Hepatocyte (in vitro differentiated cells): Measurements from ENCODE around the gene EEF1AKMT2. TPM values are rescaled to one million over a fixed set of nuclear protein-coding genes. Genes with fewer than 3 reads are reported as not detected.

Experiments
- DNase-seq: peaks from one replicate; pipeline ENCODE4 v3.0.0-alpha.2; 2016; ENCODE audit warnings: low spot score
- H2AFZ ChIP-seq: fragments of 200-600 bp; sonication (generic); 2 replicates; pipeline ENCODE4 v1.6.0; 2016; ENCODE audit warnings: antibody characterized with exemption, mild to moderate bottlenecking
- H3K27ac ChIP-seq: fragments of 200-600 bp; sonication (generic); 2 replicates; pipeline ENCODE4 v1.5.1; 2016; ENCODE audit warnings: mild to moderate bottlenecking
- H3K27me3 ChIP-seq: fragments of 200-600 bp; sonication (generic); 2 replicates; pipeline ENCODE4 v1.6.1; 2016
- H3K36me3 ChIP-seq: fragments of 200-600 bp; sonication (generic); replicated peaks from 2 replicates; pipeline ENCODE4 v1.5.1; 2016; ENCODE audit warnings: low read depth; ENCODE audit not compliant: insufficient read depth
- H3K4me1 ChIP-seq: fragments of 200-600 bp; sonication (generic); 2 replicates; pipeline ENCODE4 v1.5.1; 2016; ENCODE audit warnings: mild to moderate bottlenecking, moderate library complexity; ENCODE audit not compliant: insufficient read depth
- H3K4me2 ChIP-seq: fragments of 200-600 bp; sonication (generic); 2 replicates; pipeline ENCODE4 v1.6.0; 2016
- H3K4me3 ChIP-seq: fragments of 200-600 bp; sonication (generic); 2 replicates; pipeline ENCODE4 v1.5.1; 2016; ENCODE audit warnings: mild to moderate bottlenecking
- H3K79me2 ChIP-seq: fragments of 200-600 bp; sonication (generic); 2 replicates; pipeline ENCODE4 v1.6.0; 2017; ENCODE audit warnings: mild to moderate bottlenecking
- H3K9me2 ChIP-seq: fragments of 200-600 bp; sonication (generic); replicated peaks from 2 replicates; pipeline ENCODE4 v1.6.0; 2017; ENCODE audit warnings: mild to moderate bottlenecking; ENCODE audit not compliant: insufficient read depth
- H3K9me3 ChIP-seq: fragments of 200-600 bp; sonication (generic); 2 replicates; pipeline ENCODE4 v1.5.1; 2016; ENCODE audit warnings: low read depth, mild to moderate bottlenecking
- H4K20me1 ChIP-seq: fragments of 200-600 bp; sonication (generic); 2 replicates; pipeline ENCODE4 v1.6.0; 2016; ENCODE audit warnings: mild to moderate bottlenecking; ENCODE audit not compliant: insufficient read depth, poor library complexity, severe bottlenecking
- EZH2 ChIP-seq: fragments of 200-600 bp; sonication (generic); IDR thresholded peaks from 2 replicates; pipeline ENCODE4 v1.6.1; 2016; ENCODE audit warnings: antibody characterized with exemption, mild to moderate bottlenecking, borderline replicate concordance
- EZH2phosphoT487 ChIP-seq: fragments of 200-600 bp; sonication (generic); IDR thresholded peaks from one replicate; pipeline ENCODE4 v1.6.1; 2018; ENCODE audit warnings: antibody characterized with exemption, mild to moderate bottlenecking, low read depth, moderate library complexity; ENCODE audit not compliant: unreplicated experiment, severe bottlenecking
- WGBS: methylation state at CpG from one replicate; pipeline ENCODE4 v1.1.6; 2016; ENCODE audit warnings: low lambda C conversion rate; ENCODE audit errors: missing lambda C conversion rate; 5-methylcytosine and 5-hydroxymethylcytosine counted together
- polyA plus RNA-seq: library from polyadenylated mRNA; unstranded; fragments of >200 nt; fragmentation: Nextera tagmentation; extraction: Ambion mirVana; gene quantifications from 2 replicates; pipeline ENCODE4 v1.2.1, GENCODE V29; 2016
- total RNA-seq: library from RNA; depleted of rRNA; stranded (reverse); fragments of >200 nt; gene quantifications from 2 replicates; pipeline ENCODE4 v1.2.3, GENCODE V29; 2014
- TF ChIP-seq, protein P1 (sequence below): fragments of 200-600 bp; sonication (generic); IDR thresholded peaks from 2 replicates; pipeline ENCODE4 v1.5.1; 2016; ENCODE audit warnings: antibody characterized with exemption, mild to moderate bottlenecking; ENCODE audit not compliant: poor library complexity

Gene EEF1AKMT2
- total and polyA plus RNA-seq, 2 experiments from 2014 or later, result 9.8 to 10.5 TPM

DNA sequence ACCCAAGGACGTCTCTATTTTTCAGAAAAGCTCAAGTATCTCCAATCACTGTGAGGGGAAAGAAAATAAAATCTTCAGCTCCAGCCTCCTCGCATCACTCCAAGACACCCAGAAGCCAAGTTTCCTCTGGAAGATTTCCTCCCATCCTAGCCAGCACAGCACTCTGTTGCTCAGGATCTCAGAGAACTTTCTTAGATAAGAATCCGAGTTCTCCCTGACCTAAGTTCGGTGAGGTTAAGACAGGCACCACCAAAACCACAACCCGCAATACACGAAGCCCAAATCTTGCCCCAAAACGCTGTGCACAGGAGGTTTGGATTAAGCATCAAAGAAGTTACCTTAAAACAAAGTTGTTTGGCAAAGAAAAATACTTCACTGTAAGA is 51.7 kb downstream of the EEF1AKMT2 start:
- H3K4me2 ChIP-seq, result peak overlapping the region; percentile 94
- no peaks in the 10 kb centered on the region for H3K27me3 ChIP-seq
- peak overlapping the region; percentile 85 for H3K27ac ChIP-seq
- peaks cover 67% of the 10 kb centered on the region for H3K79me2 ChIP-seq
- no peaks in the 10 kb centered on the region for H3K9me3 ChIP-seq
- no peaks in the 10 kb centered on the region for H3K9me2 ChIP-seq
- H2AFZ ChIP-seq, result no peak overlapping the region
- TF ChIP-seq EZH2phosphoT487 (no peak), EZH2 (no peak)
- TF ChIP-seq, protein P1, sequence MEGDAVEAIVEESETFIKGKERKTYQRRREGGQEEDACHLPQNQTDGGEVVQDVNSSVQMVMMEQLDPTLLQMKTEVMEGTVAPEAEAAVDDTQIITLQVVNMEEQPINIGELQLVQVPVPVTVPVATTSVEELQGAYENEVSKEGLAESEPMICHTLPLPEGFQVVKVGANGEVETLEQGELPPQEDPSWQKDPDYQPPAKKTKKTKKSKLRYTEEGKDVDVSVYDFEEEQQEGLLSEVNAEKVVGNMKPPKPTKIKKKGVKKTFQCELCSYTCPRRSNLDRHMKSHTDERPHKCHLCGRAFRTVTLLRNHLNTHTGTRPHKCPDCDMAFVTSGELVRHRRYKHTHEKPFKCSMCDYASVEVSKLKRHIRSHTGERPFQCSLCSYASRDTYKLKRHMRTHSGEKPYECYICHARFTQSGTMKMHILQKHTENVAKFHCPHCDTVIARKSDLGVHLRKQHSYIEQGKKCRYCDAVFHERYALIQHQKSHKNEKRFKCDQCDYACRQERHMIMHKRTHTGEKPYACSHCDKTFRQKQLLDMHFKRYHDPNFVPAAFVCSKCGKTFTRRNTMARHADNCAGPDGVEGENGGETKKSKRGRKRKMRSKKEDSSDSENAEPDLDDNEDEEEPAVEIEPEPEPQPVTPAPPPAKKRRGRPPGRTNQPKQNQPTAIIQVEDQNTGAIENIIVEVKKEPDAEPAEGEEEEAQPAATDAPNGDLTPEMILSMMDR, result no peak
- 19% methylated on average over 7 of the region's 7 CpGs for WGBS
- H3K4me1 ChIP-seq, result peaks cover 66% of the 10 kb centered on the region
- DNase-seq, result peak; percentile 28
- H3K4me3 ChIP-seq, result no peak overlapping the region
- peaks cover 11% of the 10 kb centered on the region for H4K20me1 ChIP-seq
- no peaks in the 10 kb centered on the region for H3K36me3 ChIP-seq

- Histone ChIP-seq H2AFZ (no peak overlapping the region), H3K27ac (peak overlapping the region; percentile 85), H3K9me2 (no peaks in the 10 kb centered on the region), H4K20me1 (peaks cover 11% of the 10 kb centered on the region), H3K4me3 (no peak overlapping the region), H3K4me1 (peaks cover 64% of the 10 kb centered on the region), H3K79me2 (peaks cover 74% of the 10 kb centered on the region), H3K27me3 (no peaks in the 10 kb centered on the region), H3K4me2 (peak overlapping the region; percentile 94), H3K9me3 (no peaks in the 10 kb centered on the region), H3K36me3 (no peaks in the 10 kb centered on the region)
- peak; percentile 29 for DNase-seq
- WGBS, result 53% methylated on average over 13 of the region's 13 CpGs
- TF ChIP-seq EZH2phosphoT487, result no peak
- TF ChIP-seq EZH2, result no peak
- TF ChIP-seq, protein P1, result no peak
These were observed 52.4 kb downstream of the EEF1AKMT2 start for GRCh38 chr10:124739119-124739921.

- WGBS, result 62% methylated on average over 6 of the region's 6 CpGs
- Histone ChIP-seq H3K4me2 (peak overlapping the region; percentile 0), H2AFZ (no peak overlapping the region), H3K79me2 (peaks cover 80% of the 10 kb centered on the region), H3K27me3 (no peaks in the 10 kb centered on the region), H4K20me1 (peaks cover 20% of the 10 kb centered on the region), H3K4me3 (no peak overlapping the region), H3K4me1 (peaks cover 70% of the 10 kb centered on the region), H3K9me2 (no peaks in the 10 kb centered on the region), H3K27ac (peak overlapping the region; percentile 85), H3K9me3 (no peaks in the 10 kb centered on the region), H3K36me3 (no peaks in the 10 kb centered on the region)
- TF ChIP-seq, protein P1, result no peak
- TF ChIP-seq EZH2 (no peak), EZH2phosphoT487 (no peak)
- DNase-seq, result peak; percentile 14
These were observed 53.2 kb downstream of the EEF1AKMT2 start for GRCh38 chr10:124738441-124738840.
